ENCODE data around the gene LRP1B.

Gene LRP1B

GRCh38 chr2:140491876-140492275 is 1638.9 kb downstream of the LRP1B start:
- TF ChIP-seq SUZ12 (IDR thresholded peaks at IDR 0.05; ENCODE audit: extremely low read depth, insufficient read depth, insufficient read length) (no peak), YY1 (IDR thresholded peaks at IDR 0.05; ENCODE audit: insufficient read depth, insufficient read length) (no peak), ZNF274 (IDR thresholded peaks at IDR 0.05; ENCODE audit: low read depth, low read length) (no peak)
- no peaks in the 10 kb centered on the region for H3K9me3 ChIP-seq (ENCODE audit: insufficient read depth, low read length)
- no peak overlapping the region for H3K9ac ChIP-seq (ENCODE audit: insufficient read length, low read depth)
- no peak overlapping the region for H3K4me3 ChIP-seq (ENCODE audit: insufficient read length, low read depth)
- DNase-seq (ENCODE audit: low read depth, low spot score), result no peak
- H3K36me3 ChIP-seq (ENCODE audit: insufficient read depth, insufficient read length, low read length), result no peaks in the 10 kb centered on the region
- no peaks in the 10 kb centered on the region for H3K27me3 ChIP-seq (ENCODE audit: insufficient read depth, insufficient read length)
- no peaks in the 10 kb centered on the region for H3K4me1 ChIP-seq (ENCODE audit: insufficient read depth, insufficient read length)

GRCh38 chr2:140489193-140489592 is 1641.6 kb downstream of the LRP1B start:
- DNase-seq (ENCODE audit: low read depth, low spot score), result no peak
- TF ChIP-seq SUZ12 (IDR thresholded peaks at IDR 0.05; ENCODE audit: extremely low read depth, insufficient read depth, insufficient read length), result no peak
- no peak for TF ChIP-seq YY1 (IDR thresholded peaks at IDR 0.05; ENCODE audit: insufficient read depth, insufficient read length)
- no peak for TF ChIP-seq ZNF274 (IDR thresholded peaks at IDR 0.05; ENCODE audit: low read depth, low read length)

GRCh38 chr2:140481136-140481535 is 1649.7 kb downstream of the LRP1B start:
- H3K4me3 ChIP-seq (ENCODE audit: insufficient read length, low read depth), result no peak overlapping the region
- H3K9me3 ChIP-seq (ENCODE audit: insufficient read depth, low read length), result no peaks in the 10 kb centered on the region
- TF ChIP-seq SUZ12 (IDR thresholded peaks at IDR 0.05; ENCODE audit: extremely low read depth, insufficient read depth, insufficient read length) (no peak), ZNF274 (IDR thresholded peaks at IDR 0.05; ENCODE audit: low read depth, low read length) (no peak), YY1 (IDR thresholded peaks at IDR 0.05; ENCODE audit: insufficient read depth, insufficient read length) (no peak)
- no peaks in the 10 kb centered on the region for H3K27me3 ChIP-seq (ENCODE audit: insufficient read depth, insufficient read length)
- no peaks in the 10 kb centered on the region for H3K4me1 ChIP-seq (ENCODE audit: insufficient read depth, insufficient read length)
- DNase-seq (ENCODE audit: low read depth, low spot score), result no peak
- H3K9ac ChIP-seq (ENCODE audit: insufficient read length, low read depth), result no peak overlapping the region
- no peaks in the 10 kb centered on the region for H3K36me3 ChIP-seq (ENCODE audit: insufficient read depth, insufficient read length, low read length)

More at GRCh38 chr2:140489193-140489592, 1641.6 kb downstream of the LRP1B start:
- Histone ChIP-seq H3K9me3 (ENCODE audit: insufficient read depth, low read length) (no peaks in the 10 kb centered on the region), H3K4me3 (ENCODE audit: insufficient read length, low read depth) (no peak overlapping the region), H3K4me1 (ENCODE audit: insufficient read depth, insufficient read length) (no peaks in the 10 kb centered on the region), H3K9ac (ENCODE audit: insufficient read length, low read depth) (no peak overlapping the region), H3K36me3 (ENCODE audit: insufficient read depth, insufficient read length, low read length) (no peaks in the 10 kb centered on the region), H3K27me3 (ENCODE audit: insufficient read depth, insufficient read length) (no peaks in the 10 kb centered on the region)

- no peak for DNase-seq (ENCODE audit: low read depth, low spot score)
- Histone ChIP-seq H3K9ac (ENCODE audit: insufficient read length, low read depth) (no peak overlapping the region), H3K4me1 (ENCODE audit: insufficient read depth, insufficient read length) (no peaks in the 10 kb centered on the region), H3K36me3 (ENCODE audit: insufficient read depth, insufficient read length, low read length) (no peaks in the 10 kb centered on the region), H3K4me3 (ENCODE audit: insufficient read length, low read depth) (no peak overlapping the region), H3K9me3 (ENCODE audit: insufficient read depth, low read length) (no peaks in the 10 kb centered on the region), H3K27me3 (ENCODE audit: insufficient read depth, insufficient read length) (no peaks in the 10 kb centered on the region)
- no peak for TF ChIP-seq SUZ12 (IDR thresholded peaks at IDR 0.05; ENCODE audit: extremely low read depth, insufficient read depth, insufficient read length)
Observed at GRCh38 chr2:140473851-140474250, 1657.0 kb downstream of the LRP1B start.

- no peaks in the 10 kb centered on the region for H3K9me3 ChIP-seq (ENCODE audit: insufficient read depth, low read length)
- no peak overlapping the region for H3K4me3 ChIP-seq (ENCODE audit: insufficient read length, low read depth)
- no peaks in the 10 kb centered on the region for H3K4me1 ChIP-seq (ENCODE audit: insufficient read depth, insufficient read length)
- H3K27me3 ChIP-seq (ENCODE audit: insufficient read depth, insufficient read length), result no peaks in the 10 kb centered on the region
- H3K36me3 ChIP-seq (ENCODE audit: insufficient read depth, insufficient read length, low read length), result no peaks in the 10 kb centered on the region
- no peak overlapping the region for H3K9ac ChIP-seq (ENCODE audit: insufficient read length, low read depth)
- no peak for TF ChIP-seq SUZ12 (IDR thresholded peaks at IDR 0.05; ENCODE audit: extremely low read depth, insufficient read depth, insufficient read length)
- TF ChIP-seq ZNF274 (IDR thresholded peaks at IDR 0.05; ENCODE audit: low read depth, low read length), result no peak
- TF ChIP-seq YY1 (IDR thresholded peaks at IDR 0.05; ENCODE audit: insufficient read depth, insufficient read length), result no peak
- no peak for DNase-seq (ENCODE audit: low read depth, low spot score)
Observed at GRCh38 chr2:140472676-140473075, 1658.1 kb downstream of the LRP1B start.

- Histone ChIP-seq H3K36me3 (ENCODE audit: insufficient read depth, insufficient read length, low read length) (no peaks in the 10 kb centered on the region), H3K9ac (ENCODE audit: insufficient read length, low read depth) (no peak overlapping the region), H3K27me3 (ENCODE audit: insufficient read depth, insufficient read length) (no peaks in the 10 kb centered on the region), H3K4me3 (ENCODE audit: insufficient read length, low read depth) (no peak overlapping the region), H3K9me3 (ENCODE audit: insufficient read depth, low read length) (no peaks in the 10 kb centered on the region), H3K4me1 (ENCODE audit: insufficient read depth, insufficient read length) (no peaks in the 10 kb centered on the region)
- TF ChIP-seq YY1 (IDR thresholded peaks at IDR 0.05; ENCODE audit: insufficient read depth, insufficient read length) (no peak), ZNF274 (IDR thresholded peaks at IDR 0.05; ENCODE audit: low read depth, low read length) (no peak), SUZ12 (IDR thresholded peaks at IDR 0.05; ENCODE audit: extremely low read depth, insufficient read depth, insufficient read length) (no peak)
- DNase-seq (ENCODE audit: low read depth, low spot score), result no peak
Observed at GRCh38 chr2:140465301-140465700, 1665.5 kb downstream of the LRP1B start.

GRCh38 chr2:140462990-140463389 is 1667.8 kb downstream of the LRP1B start:
- TF ChIP-seq ZNF274 (IDR thresholded peaks at IDR 0.05; ENCODE audit: low read depth, low read length) (no peak), SUZ12 (IDR thresholded peaks at IDR 0.05; ENCODE audit: extremely low read depth, insufficient read depth, insufficient read length) (no peak), YY1 (IDR thresholded peaks at IDR 0.05; ENCODE audit: insufficient read depth, insufficient read length) (no peak)
- no peak overlapping the region for H3K4me3 ChIP-seq (ENCODE audit: insufficient read length, low read depth)
- DNase-seq (ENCODE audit: low read depth, low spot score), result no peak
- H3K9ac ChIP-seq (ENCODE audit: insufficient read length, low read depth), result no peak overlapping the region
- H3K9me3 ChIP-seq (ENCODE audit: insufficient read depth, low read length), result no peaks in the 10 kb centered on the region
- no peaks in the 10 kb centered on the region for H3K36me3 ChIP-seq (ENCODE audit: insufficient read depth, insufficient read length, low read length)
- H3K27me3 ChIP-seq (ENCODE audit: insufficient read depth, insufficient read length), result no peaks in the 10 kb centered on the region
- H3K4me1 ChIP-seq (ENCODE audit: insufficient read depth, insufficient read length), result no peaks in the 10 kb centered on the region

- H3K9ac ChIP-seq (ENCODE audit: insufficient read length, low read depth), result no peak overlapping the region
- no peak for DNase-seq (ENCODE audit: low read depth, low spot score)
Observed at GRCh38 chr2:140457483-140457882, 1673.3 kb downstream of the LRP1B start.

More at GRCh38 chr2:140457483-140457882, 1673.3 kb downstream of the LRP1B start:
- H3K4me1 ChIP-seq (ENCODE audit: insufficient read depth, insufficient read length), result no peaks in the 10 kb centered on the region
- H3K36me3 ChIP-seq (ENCODE audit: insufficient read depth, insufficient read length, low read length), result no peaks in the 10 kb centered on the region
- no peaks in the 10 kb centered on the region for H3K27me3 ChIP-seq (ENCODE audit: insufficient read depth, insufficient read length)
- TF ChIP-seq YY1 (IDR thresholded peaks at IDR 0.05; ENCODE audit: insufficient read depth, insufficient read length), result no peak
- no peak for TF ChIP-seq SUZ12 (IDR thresholded peaks at IDR 0.05; ENCODE audit: extremely low read depth, insufficient read depth, insufficient read length)
- TF ChIP-seq ZNF274 (IDR thresholded peaks at IDR 0.05; ENCODE audit: low read depth, low read length), result no peak
- H3K9me3 ChIP-seq (ENCODE audit: insufficient read depth, low read length), result no peaks in the 10 kb centered on the region
- no peak overlapping the region for H3K4me3 ChIP-seq (ENCODE audit: insufficient read length, low read depth)

Measured in NT2/D1 (cell line).